GM20431 (cell line): Measurements from ENCODE around the gene GAR1.
"Not testable (repeated sequence)": the region's sequence is repeated elsewhere in the genome, so short reads cannot be mapped to it uniquely, and the experiment has no call there.

ENCODE experiments used
- in situ Hi-C: fragments of 300-500 bp; cut with MseI, MboI; formaldehyde crosslinking; loops from one replicate; pipeline ENCODE4 v1.15.0; 2020; ENCODE audit warnings: low sequenced_read_pairs; ENCODE audit not compliant: unreplicated experiment

GAR1 gene

GRCh38 chr4:109815151-109816081 is at the start of gene GAR1:
GAR1 (plus strand) TSS chr4:109815762; CDS start chr4:109816165, 403 bp downstream.
- in situ Hi-C loops = no loop called here

GRCh38 chr4:109782092-109782491 is 33.5 kb upstream of the GAR1 start:
- in situ Hi-C loops = not testable (repeated sequence)

GRCh38 chr4:109786846-109787245 is 28.7 kb upstream of the GAR1 start:
- in situ Hi-C loops = no loop called here

GRCh38 chr4:109787807-109788206 is 27.8 kb upstream of the GAR1 start:
- in situ Hi-C loops = no loop called here

GRCh38 chr4:109795059-109795458 is 20.5 kb upstream of the GAR1 start:
- in situ Hi-C loops = no loop called here

GRCh38 chr4:109798866-109799265 is 16.7 kb upstream of the GAR1 start:
- in situ Hi-C loops = no loop called here

GRCh38 chr4:109801099-109801789 is 14.3 kb upstream of the GAR1 start:
- in situ Hi-C loops = loop anchor here (10.0 kb wide), 1 partner anchor 376 kb away; no protein-coding TSS in a partner anchor

- in situ Hi-C loops = loop anchor here (10.0 kb wide), 1 partner anchor 377 kb away; no protein-coding TSS in a partner anchor
Observed at GRCh38 chr4:109801895-109802319, 13.7 kb upstream of the GAR1 start, which contains the start of gene CFI. CFI (minus strand) TSS chr4:109801999; CDS start chr4:109801971, 28 bp downstream.

- in situ Hi-C loops = loop anchor here (10.0 kb wide), 1 partner anchor 379 kb away; no protein-coding TSS in a partner anchor
Observed at GRCh38 chr4:109803924-109804571, 11.5 kb upstream of the GAR1 start.

GRCh38 chr4:109809655-109810054 is 5.9 kb upstream of the GAR1 start:
- in situ Hi-C loops = loop anchor here (10.0 kb wide), 1 partner anchor 385 kb away; no protein-coding TSS in a partner anchor

- in situ Hi-C loops = no loop called here
Observed at GRCh38 chr4:109810552-109811387, 4.8 kb upstream of the GAR1 start.

- in situ Hi-C loops = no loop called here
Observed at GRCh38 chr4:109811707-109812106, 3.9 kb upstream of the GAR1 start.

GRCh38 chr4:109816082-109816442 is 500 bp downstream of the GAR1 start:
- in situ Hi-C loops = no loop called here

GRCh38 chr4:109816894-109817293 is 1.3 kb downstream of the GAR1 start:
- in situ Hi-C loops = no loop called here

GRCh38 chr4:109818268-109818667 is 2.7 kb downstream of the GAR1 start:
- in situ Hi-C loops = no loop called here

GRCh38 chr4:109820563-109820962 is 5.0 kb downstream of the GAR1 start:
- in situ Hi-C loops = no loop called here

GRCh38 chr4:109821185-109821584 is 5.6 kb downstream of the GAR1 start:
- in situ Hi-C loops = no loop called here

- in situ Hi-C loops = no loop called here
Observed at GRCh38 chr4:109826719-109827118, 11.2 kb downstream of the GAR1 start.

- in situ Hi-C loops = no loop called here
Observed at GRCh38 chr4:109827672-109828071, 12.1 kb downstream of the GAR1 start, which contains the start of gene RRH. RRH (plus strand) TSS chr4:109827972; CDS start chr4:109828028, 56 bp downstream.
